HEK293 (cell line): Measurements from ENCODE around the gene SGIP1.

Source experiments
- CTCF ChIA-PET: fragments of 350-600 bp; formaldehyde crosslinking; extraction: SDS; loops from one replicate; lab custom pipeline; 2021; ENCODE audit warnings: antibody characterized with exemption; lab: Yijun Ruan, JAX
- POLR2A ChIA-PET: fragments of 300-600 bp; formaldehyde crosslinking; extraction: SDS; loops from one replicate; lab custom pipeline; 2020; ENCODE audit warnings: antibody characterized with exemption, inconsistent platforms; lab: Yijun Ruan, JAX
- H3K27ac ChIP-seq: fragments of 200-500 bp; sonication (Bioruptor generic); 2 replicates; pipeline ENCODE4 v1.5.1; 2014; ENCODE audit warnings: low read depth, low read length, control low read depth, inconsistent platforms; ENCODE audit errors: extremely low read depth
- H3K36me3 ChIP-seq, 2 experiments: fragments of 200-500 bp in 1 of 2; sonication (Bioruptor generic) in 1 of 2; 1 replicate in 1 of 2; 2 replicates in 1 of 2; pipeline ENCODE4 v1.5.1; 2014 to 2017; ENCODE audit warnings: inconsistent platforms in 2 of 2, low read length in 2 of 2; ENCODE audit not compliant: control insufficient read depth in 2 of 2, insufficient read depth in 1 of 2
- H3K4me1 ChIP-seq: fragments of 200-500 bp; sonication (Bioruptor generic); 2 replicates; pipeline ENCODE4 v1.5.1; 2014; ENCODE audit warnings: mild to moderate bottlenecking, low read length, inconsistent platforms; ENCODE audit not compliant: control insufficient read depth, insufficient read depth
- H3K4me3 ChIP-seq: 2 replicates; pipeline ENCODE4 v1.5.1; 2011; ENCODE audit warnings: low read depth, mild to moderate bottlenecking, control low read depth, low read length, moderate library complexity
- H3K9me3 ChIP-seq: fragments of 200-500 bp; sonication (Bioruptor generic); 2 replicates; pipeline ENCODE4 v1.5.1; 2014; ENCODE audit warnings: low read depth, low read length, inconsistent platforms; ENCODE audit not compliant: control insufficient read depth, insufficient read depth
- BCL11A ChIP-seq: fragments of 450-650 bp; formaldehyde crosslinking; IDR thresholded peaks from 2 replicates; pipeline ENCODE4 v1.5.1; 2016; ENCODE audit warnings: low read depth, missing biosample characterization, missing genetic modification characterization
- MZF1 ChIP-seq: fragments of 450-650 bp; formaldehyde crosslinking; IDR thresholded peaks from 2 replicates; pipeline ENCODE4 v1.5.1; 2017; ENCODE audit warnings: missing biosample characterization, missing genetic modification characterization, borderline replicate concordance
- TRIM28 ChIP-seq: IDR thresholded peaks from 2 replicates; pipeline ENCODE4 v1.6.1; 2011; ENCODE audit warnings: low read length, control low read depth, borderline replicate concordance
- ZBTB1 ChIP-seq: fragments of 450-650 bp; formaldehyde crosslinking; IDR thresholded peaks from 2 replicates; pipeline ENCODE4 v1.5.1; 2016; ENCODE audit warnings: missing biosample characterization, missing genetic modification characterization
- ZFP3 ChIP-seq: fragments of 450-650 bp; formaldehyde crosslinking; IDR thresholded peaks from 2 replicates; pipeline ENCODE4 v1.5.1; 2016; ENCODE audit warnings: low read depth, missing biosample characterization, missing genetic modification characterization
- ZIC2 ChIP-seq: fragments of 450-650 bp; formaldehyde crosslinking; IDR thresholded peaks from 2 replicates; pipeline ENCODE4 v1.5.1; 2016; ENCODE audit warnings: missing biosample characterization, missing genetic modification characterization
- ZNF169 ChIP-seq: fragments of 450-650 bp; formaldehyde crosslinking; IDR thresholded peaks from 2 replicates; pipeline ENCODE4 v1.5.1; 2016; ENCODE audit warnings: missing biosample characterization, missing genetic modification characterization
- ZNF214 ChIP-seq: fragments of 450-650 bp; formaldehyde crosslinking; IDR thresholded peaks from 2 replicates; pipeline ENCODE4 v1.5.1; 2017; ENCODE audit warnings: missing biosample characterization, mild to moderate bottlenecking, missing genetic modification characterization, borderline replicate concordance
- ZNF354C ChIP-seq: fragments of 450-650 bp; formaldehyde crosslinking; IDR thresholded peaks from 2 replicates; pipeline ENCODE4 v1.5.1; 2016; ENCODE audit warnings: missing biosample characterization, missing genetic modification characterization, low read depth, borderline replicate concordance
- ZNF423 ChIP-seq: fragments of 450-650 bp; formaldehyde crosslinking; IDR thresholded peaks from 2 replicates; pipeline ENCODE4 v1.5.1; 2016; ENCODE audit warnings: missing biosample characterization, missing genetic modification characterization
- ZNF530 ChIP-seq: fragments of 450-650 bp; formaldehyde crosslinking; IDR thresholded peaks from 2 replicates; pipeline ENCODE4 v1.5.1; 2016; ENCODE audit warnings: low read depth, missing biosample characterization, missing genetic modification characterization
- ZNF747 ChIP-seq: fragments of 450-650 bp; formaldehyde crosslinking; IDR thresholded peaks from 2 replicates; pipeline ENCODE4 v1.5.1; 2016; ENCODE audit warnings: missing biosample characterization, missing genetic modification characterization
- TF ChIP-seq, protein P1 (sequence below): fragments of 450-650 bp; formaldehyde crosslinking; IDR thresholded peaks from 2 replicates; pipeline ENCODE4 v1.5.1; 2016; ENCODE audit warnings: missing biosample characterization, missing genetic modification characterization
- TF ChIP-seq, protein P2 (sequence below): fragments of 450-650 bp; formaldehyde crosslinking; IDR thresholded peaks from 2 replicates; pipeline ENCODE4 v1.5.1; 2017; ENCODE audit warnings: missing biosample characterization, missing genetic modification characterization
- TF ChIP-seq, protein P3 (sequence below): sonication (generic); formaldehyde crosslinking; IDR thresholded peaks from 2 replicates; pipeline ENCODE4 v1.8.1; 2022; ENCODE audit warnings: mild to moderate bottlenecking, moderate library complexity, missing genetic modification reagents
- TF ChIP-seq, protein P4 (sequence below): fragments of 450-650 bp; formaldehyde crosslinking; IDR thresholded peaks from 2 replicates; pipeline ENCODE4 v1.5.1; 2016; ENCODE audit warnings: missing biosample characterization, missing genetic modification characterization
- TF ChIP-seq, protein P5 (sequence below): fragments of 450-650 bp; formaldehyde crosslinking; IDR thresholded peaks from 2 replicates; pipeline ENCODE4 v1.5.1; 2016; ENCODE audit warnings: missing biosample characterization, missing genetic modification characterization

The SGIP1 gene

DNA sequence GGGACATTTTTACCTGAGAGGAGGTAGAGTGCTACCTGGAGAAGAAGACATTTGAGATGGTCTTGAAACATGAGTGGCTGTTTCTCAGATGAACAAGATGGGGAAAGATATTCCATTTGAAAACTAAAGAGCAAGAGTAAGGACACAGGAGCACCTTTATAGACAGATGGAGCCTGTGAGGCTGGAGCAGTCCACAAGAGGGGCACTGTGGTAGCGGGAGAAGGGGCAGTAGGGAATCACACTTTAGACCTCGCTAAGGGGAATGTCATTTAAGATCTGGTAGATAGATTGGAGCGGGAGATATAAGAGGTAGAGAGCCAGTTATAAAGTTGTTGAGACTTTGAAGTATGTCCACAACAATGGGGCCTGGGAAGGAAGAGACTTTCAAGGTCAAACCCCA, 241.7 kb downstream of the SGIP1 start:
- Histone ChIP-seq H3K4me3 (no peak overlapping the region), H3K36me3 (no peaks in the 10 kb centered on the region), H3K27ac (no peak overlapping the region), H3K4me1 (peaks cover 10% of the 10 kb centered on the region)
- POLR2A ChIA-PET, result no interaction called here
- CTCF ChIA-PET, result interaction anchor here (0.6 kb wide), 1 partner anchor 74 kb away, joined by 4 read pairs; no protein-coding TSS in a partner anchor
- TF ChIP-seq BCL11A (tag by site-specific recombination) (no peak), ZFP3 (tag by site-specific recombination) (no peak), ZNF747 (tag by site-specific recombination) (no peak), ZNF214 (tag by site-specific recombination) (no peak), ZNF354C (tag by site-specific recombination) (no peak), ZIC2 (no peak), MZF1 (tag by site-specific recombination) (0 out of 2 replicates have a peak, but pooled peaks have one; percentile 39)
- TF ChIP-seq, protein P1, sequence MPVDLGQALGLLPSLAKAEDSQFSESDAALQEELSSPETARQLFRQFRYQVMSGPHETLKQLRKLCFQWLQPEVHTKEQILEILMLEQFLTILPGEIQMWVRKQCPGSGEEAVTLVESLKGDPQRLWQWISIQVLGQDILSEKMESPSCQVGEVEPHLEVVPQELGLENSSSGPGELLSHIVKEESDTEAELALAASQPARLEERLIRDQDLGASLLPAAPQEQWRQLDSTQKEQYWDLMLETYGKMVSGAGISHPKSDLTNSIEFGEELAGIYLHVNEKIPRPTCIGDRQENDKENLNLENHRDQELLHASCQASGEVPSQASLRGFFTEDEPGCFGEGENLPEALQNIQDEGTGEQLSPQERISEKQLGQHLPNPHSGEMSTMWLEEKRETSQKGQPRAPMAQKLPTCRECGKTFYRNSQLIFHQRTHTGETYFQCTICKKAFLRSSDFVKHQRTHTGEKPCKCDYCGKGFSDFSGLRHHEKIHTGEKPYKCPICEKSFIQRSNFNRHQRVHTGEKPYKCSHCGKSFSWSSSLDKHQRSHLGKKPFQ, result no peak
- TF ChIP-seq, all 188 proteins: peak for 1
- no peaks in the 10 kb centered on the region for H3K9me3 ChIP-seq

DNA sequence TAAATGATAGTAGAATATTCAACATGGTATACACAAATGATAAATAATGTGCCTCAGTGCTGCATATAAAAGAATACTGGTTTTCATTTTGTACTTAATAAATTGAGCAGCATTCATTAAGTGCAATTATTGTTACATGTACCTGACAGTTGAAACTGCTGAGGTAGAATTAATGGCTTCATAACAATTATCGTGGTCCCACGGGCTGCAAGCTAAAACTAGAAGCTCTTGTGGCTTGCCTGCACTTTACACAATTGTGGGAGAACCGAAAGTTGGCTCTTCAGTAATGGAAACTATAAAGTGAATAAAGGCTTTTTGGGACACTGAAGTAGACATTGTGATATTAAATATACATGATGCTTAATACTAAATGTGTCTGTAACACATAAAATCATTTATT, 243.9 kb downstream of the SGIP1 start:
- ChIA-PET CTCF (interaction anchor here (0.7 to 1.0 kb wide), 2 partner anchors 13 to 19 kb away, joined by 3 read pairs; no protein-coding TSS in a partner anchor), POLR2A (no interaction called here)
- Histone ChIP-seq H3K4me3 (no peak overlapping the region), H3K36me3 (no peaks in the 10 kb centered on the region), H3K4me1 (peaks cover 10% of the 10 kb centered on the region), H3K27ac (0 out of 2 replicates have a peak overlapping the region, but pooled peaks have one; percentile 12), H3K9me3 (no peaks in the 10 kb centered on the region)
- TF ChIP-seq, protein P2, sequence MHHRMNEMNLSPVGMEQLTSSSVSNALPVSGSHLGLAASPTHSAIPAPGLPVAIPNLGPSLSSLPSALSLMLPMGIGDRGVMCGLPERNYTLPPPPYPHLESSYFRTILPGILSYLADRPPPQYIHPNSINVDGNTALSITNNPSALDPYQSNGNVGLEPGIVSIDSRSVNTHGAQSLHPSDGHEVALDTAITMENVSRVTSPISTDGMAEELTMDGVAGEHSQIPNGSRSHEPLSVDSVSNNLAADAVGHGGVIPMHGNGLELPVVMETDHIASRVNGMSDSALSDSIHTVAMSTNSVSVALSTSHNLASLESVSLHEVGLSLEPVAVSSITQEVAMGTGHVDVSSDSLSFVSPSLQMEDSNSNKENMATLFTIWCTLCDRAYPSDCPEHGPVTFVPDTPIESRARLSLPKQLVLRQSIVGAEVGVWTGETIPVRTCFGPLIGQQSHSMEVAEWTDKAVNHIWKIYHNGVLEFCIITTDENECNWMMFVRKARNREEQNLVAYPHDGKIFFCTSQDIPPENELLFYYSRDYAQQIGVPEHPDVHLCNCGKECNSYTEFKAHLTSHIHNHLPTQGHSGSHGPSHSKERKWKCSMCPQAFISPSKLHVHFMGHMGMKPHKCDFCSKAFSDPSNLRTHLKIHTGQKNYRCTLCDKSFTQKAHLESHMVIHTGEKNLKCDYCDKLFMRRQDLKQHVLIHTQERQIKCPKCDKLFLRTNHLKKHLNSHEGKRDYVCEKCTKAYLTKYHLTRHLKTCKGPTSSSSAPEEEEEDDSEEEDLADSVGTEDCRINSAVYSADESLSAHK (tag by site-specific recombination), result peak; percentile 35; the same call in 1 of the 2 replicates
- TF ChIP-seq ZFP3 (tag by site-specific recombination) (no peak), ZNF530 (tag by site-specific recombination) (no peak)
- TF ChIP-seq, protein P3, sequence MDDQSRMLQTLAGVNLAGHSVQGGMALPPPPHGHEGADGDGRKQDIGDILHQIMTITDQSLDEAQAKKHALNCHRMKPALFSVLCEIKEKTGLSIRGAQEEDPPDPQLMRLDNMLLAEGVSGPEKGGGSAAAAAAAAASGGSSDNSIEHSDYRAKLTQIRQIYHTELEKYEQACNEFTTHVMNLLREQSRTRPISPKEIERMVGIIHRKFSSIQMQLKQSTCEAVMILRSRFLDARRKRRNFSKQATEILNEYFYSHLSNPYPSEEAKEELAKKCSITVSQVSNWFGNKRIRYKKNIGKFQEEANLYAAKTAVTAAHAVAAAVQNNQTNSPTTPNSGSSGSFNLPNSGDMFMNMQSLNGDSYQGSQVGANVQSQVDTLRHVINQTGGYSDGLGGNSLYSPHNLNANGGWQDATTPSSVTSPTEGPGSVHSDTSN (CRISPR knock-in tag), result no peak

DNA sequence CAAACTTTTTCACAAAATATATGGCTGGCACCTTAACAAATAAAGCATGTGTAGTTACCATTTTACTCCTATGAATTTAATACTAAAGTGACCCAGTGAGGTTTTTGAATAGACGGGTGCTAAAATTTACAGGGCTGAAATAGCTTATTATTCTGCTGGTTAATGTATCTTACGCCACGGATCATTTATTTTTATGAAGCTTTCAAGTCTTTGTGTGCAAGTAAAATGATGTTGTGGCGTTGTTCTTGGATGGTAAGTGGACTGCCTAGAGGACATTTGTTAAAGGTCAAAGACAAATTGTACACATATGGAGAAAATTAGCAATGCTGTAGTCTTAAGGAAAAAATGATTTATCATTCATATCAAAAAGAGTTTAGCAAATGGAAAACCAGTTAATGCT, 244.3 kb downstream of the SGIP1 start:
- no peaks in the 10 kb centered on the region for H3K9me3 ChIP-seq
- H3K4me3 ChIP-seq, result no peak overlapping the region
- H3K27ac ChIP-seq, result no peak overlapping the region
- no peaks in the 10 kb centered on the region for H3K36me3 ChIP-seq
- H3K4me1 ChIP-seq, result peaks cover 10% of the 10 kb centered on the region
- ChIA-PET CTCF (interaction anchor here (0.6 kb wide), 1 partner anchor 258 kb away, joined by 4 read pairs; no protein-coding TSS in a partner anchor), POLR2A (no interaction called here)
- TF ChIP-seq, protein P2 (tag by site-specific recombination), result peak; percentile 82
- TF ChIP-seq ZBTB1 (tag by site-specific recombination) (0 out of 2 replicates have a peak, but pooled peaks have one; percentile 30), ZNF423 (tag by site-specific recombination) (no peak), TRIM28 (0 out of 2 replicates have a peak, but pooled peaks have one; percentile 43), ZNF169 (tag by site-specific recombination) (no peak)
- TF ChIP-seq, protein P4, sequence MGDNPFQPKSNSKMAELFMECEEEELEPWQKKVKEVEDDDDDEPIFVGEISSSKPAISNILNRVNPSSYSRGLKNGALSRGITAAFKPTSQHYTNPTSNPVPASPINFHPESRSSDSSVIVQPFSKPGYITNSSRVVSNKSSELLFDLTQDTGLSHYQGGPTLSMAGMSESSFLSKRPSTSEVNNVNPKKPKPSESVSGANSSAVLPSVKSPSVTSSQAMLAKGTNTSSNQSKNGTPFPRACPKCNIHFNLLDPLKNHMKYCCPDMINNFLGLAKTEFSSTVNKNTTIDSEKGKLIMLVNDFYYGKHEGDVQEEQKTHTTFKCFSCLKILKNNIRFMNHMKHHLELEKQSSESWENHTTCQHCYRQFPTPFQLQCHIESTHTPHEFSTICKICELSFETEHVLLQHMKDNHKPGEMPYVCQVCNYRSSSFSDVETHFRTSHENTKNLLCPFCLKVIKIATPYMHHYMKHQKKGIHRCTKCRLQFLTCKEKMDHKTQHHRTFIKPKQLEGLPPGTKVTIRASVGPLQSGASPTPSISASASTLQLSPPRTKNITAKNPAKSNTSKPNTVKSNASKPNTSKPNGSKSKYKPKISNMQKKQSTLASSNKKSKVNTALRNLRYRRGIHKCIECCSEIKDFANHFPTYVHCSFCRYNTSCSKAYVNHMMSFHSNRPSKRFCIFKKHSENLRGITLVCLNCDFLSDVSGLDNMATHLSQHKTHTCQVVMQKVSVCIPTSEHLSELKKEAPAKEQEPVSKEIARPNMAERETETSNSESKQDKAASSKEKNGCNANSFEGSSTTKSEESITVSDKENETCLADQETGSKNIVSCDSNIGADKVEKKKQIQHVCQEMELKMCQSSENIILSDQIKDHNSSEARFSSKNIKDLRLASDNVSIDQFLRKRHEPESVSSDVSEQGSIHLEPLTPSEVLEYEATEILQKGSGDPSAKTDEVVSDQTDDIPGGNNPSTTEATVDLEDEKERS, result no peak
- TF ChIP-seq, protein P5, sequence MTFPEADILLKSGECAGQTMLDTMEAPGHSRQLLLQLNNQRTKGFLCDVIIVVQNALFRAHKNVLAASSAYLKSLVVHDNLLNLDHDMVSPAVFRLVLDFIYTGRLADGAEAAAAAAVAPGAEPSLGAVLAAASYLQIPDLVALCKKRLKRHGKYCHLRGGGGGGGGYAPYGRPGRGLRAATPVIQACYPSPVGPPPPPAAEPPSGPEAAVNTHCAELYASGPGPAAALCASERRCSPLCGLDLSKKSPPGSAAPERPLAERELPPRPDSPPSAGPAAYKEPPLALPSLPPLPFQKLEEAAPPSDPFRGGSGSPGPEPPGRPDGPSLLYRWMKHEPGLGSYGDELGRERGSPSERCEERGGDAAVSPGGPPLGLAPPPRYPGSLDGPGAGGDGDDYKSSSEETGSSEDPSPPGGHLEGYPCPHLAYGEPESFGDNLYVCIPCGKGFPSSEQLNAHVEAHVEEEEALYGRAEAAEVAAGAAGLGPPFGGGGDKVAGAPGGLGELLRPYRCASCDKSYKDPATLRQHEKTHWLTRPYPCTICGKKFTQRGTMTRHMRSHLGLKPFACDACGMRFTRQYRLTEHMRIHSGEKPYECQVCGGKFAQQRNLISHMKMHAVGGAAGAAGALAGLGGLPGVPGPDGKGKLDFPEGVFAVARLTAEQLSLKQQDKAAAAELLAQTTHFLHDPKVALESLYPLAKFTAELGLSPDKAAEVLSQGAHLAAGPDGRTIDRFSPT (tag by site-specific recombination), result peak; percentile 78
